ENCODE results near the gene CAPRIN1.
A peak's percentile ranks its signal among the peaks of the same experiment; 100 is the strongest.

CAPRIN1 gene

GRCh38 chr11:34051349-34052035, at the start of gene CAPRIN1:
Gene CAPRIN1, plus strand, starts transcription at chr11:34051731. Its CDS starts 690 bp downstream, at chr11:34052421.
- DNase-seq (ENCODE audit: low read depth, low spot score), result peak; percentile 32

GRCh38 chr11:34002420-34002819, 49.1 kb upstream of the CAPRIN1 start:
- no peak for DNase-seq (ENCODE audit: low read depth, low spot score)

GRCh38 chr11:34004236-34004635, 47.3 kb upstream of the CAPRIN1 start:
- no peak for DNase-seq (ENCODE audit: low read depth, low spot score)

- no peak for DNase-seq (ENCODE audit: low read depth, low spot score)
Measured at GRCh38 chr11:34006876-34007275, 44.7 kb upstream of the CAPRIN1 start.

GRCh38 chr11:34012734-34013133, 38.8 kb upstream of the CAPRIN1 start:
- DNase-seq (ENCODE audit: low read depth, low spot score), result no peak

- DNase-seq (ENCODE audit: low read depth, low spot score), result no peak
Measured at GRCh38 chr11:34013898-34014571, 37.5 kb upstream of the CAPRIN1 start.

GRCh38 chr11:34021977-34022735, 29.4 kb upstream of the CAPRIN1 start:
- DNase-seq (ENCODE audit: low read depth, low spot score), result no peak

- DNase-seq (ENCODE audit: low read depth, low spot score), result no peak
Measured at GRCh38 chr11:34026432-34026831, 25.1 kb upstream of the CAPRIN1 start.

- DNase-seq (ENCODE audit: low read depth, low spot score), result no peak
Measured at GRCh38 chr11:34027516-34028408, 23.8 kb upstream of the CAPRIN1 start.

GRCh38 chr11:34028425-34028824, 23.1 kb upstream of the CAPRIN1 start:
- DNase-seq (ENCODE audit: low read depth, low spot score), result no peak

GRCh38 chr11:34029176-34029575, 22.4 kb upstream of the CAPRIN1 start:
- no peak for DNase-seq (ENCODE audit: low read depth, low spot score)

- DNase-seq (ENCODE audit: low read depth, low spot score), result no peak
Measured at GRCh38 chr11:34030382-34030781, 21.1 kb upstream of the CAPRIN1 start.

GRCh38 chr11:34033399-34033798, 18.1 kb upstream of the CAPRIN1 start:
- no peak for DNase-seq (ENCODE audit: low read depth, low spot score)

GRCh38 chr11:34034053-34034452, 17.5 kb upstream of the CAPRIN1 start:
- no peak for DNase-seq (ENCODE audit: low read depth, low spot score)

GRCh38 chr11:34036456-34036855, 15.1 kb upstream of the CAPRIN1 start:
- no peak for DNase-seq (ENCODE audit: low read depth, low spot score)

GRCh38 chr11:34037016-34037415, 14.5 kb upstream of the CAPRIN1 start:
- DNase-seq (ENCODE audit: low read depth, low spot score), result no peak

- no peak for DNase-seq (ENCODE audit: low read depth, low spot score)
Measured at GRCh38 chr11:34040571-34040970, 11.0 kb upstream of the CAPRIN1 start.

GRCh38 chr11:34044664-34045485, 6.7 kb upstream of the CAPRIN1 start:
- DNase-seq (ENCODE audit: low read depth, low spot score), result no peak

GRCh38 chr11:34049028-34049427, 2.5 kb upstream of the CAPRIN1 start:
- DNase-seq (ENCODE audit: low read depth, low spot score), result no peak

GRCh38 chr11:34050581-34051348, 766 bp upstream of the CAPRIN1 start:
- DNase-seq (ENCODE audit: low read depth, low spot score), result peak; percentile 21
